ENCODE data around the gene ANKFN1.

- no peak for TF ChIP-seq GATA2 (IDR thresholded peaks at IDR 0.05; ENCODE audit: low read depth, low read length)
- no peak for TF ChIP-seq GATA3 (IDR thresholded peaks at IDR 0.05; ENCODE audit: low read depth, low read length)
These were observed 295.9 kb downstream of the ANKFN1 start for GRCh38 chr17:56449176-56449575.

All from SH-SY5Y (cell line).